Bone marrow (tissue), 2 donors: ENCODE data around the gene SP7.
"Not testable (repeated sequence)": the region's sequence is repeated elsewhere in the genome, so short reads cannot be mapped to it uniquely, and the experiment has no call there.

Source experiments
- DNase-seq, 2 donors: peaks; one replicate each; lab custom pipeline; 2025; lab: John Stamatoyannopoulos, UW

SP7 gene

DNA sequence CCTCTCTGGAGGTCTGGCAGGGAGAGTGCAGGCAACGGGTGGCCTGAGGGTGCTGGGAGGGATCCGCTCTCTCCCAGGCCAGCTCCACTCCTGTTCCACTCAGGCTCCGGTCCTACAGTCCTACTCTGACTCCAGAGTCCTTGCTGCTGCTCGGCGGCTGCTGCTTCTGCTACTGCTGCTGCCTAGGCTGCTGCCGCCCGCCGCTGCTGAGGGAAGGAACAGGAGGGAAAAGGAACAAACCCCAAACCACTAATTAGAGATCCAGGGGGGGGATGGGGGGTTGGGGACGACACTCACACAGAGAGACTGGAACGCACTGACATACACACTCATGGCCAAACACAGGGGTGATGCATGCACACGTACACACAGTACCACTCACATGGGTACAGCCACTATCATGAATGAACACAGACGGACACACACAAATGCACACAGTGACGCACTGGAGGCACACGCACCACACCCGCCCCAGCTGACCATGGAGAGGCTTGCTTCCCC lies at the start of gene SP7:
TSS of gene SP7 (minus strand) at position 174 of the 501 bp plus-strand sequence. CDS start 708 bp downstream, outside the sequence.
- peak; percentile 19 to 55 for DNase-seq

DNA sequence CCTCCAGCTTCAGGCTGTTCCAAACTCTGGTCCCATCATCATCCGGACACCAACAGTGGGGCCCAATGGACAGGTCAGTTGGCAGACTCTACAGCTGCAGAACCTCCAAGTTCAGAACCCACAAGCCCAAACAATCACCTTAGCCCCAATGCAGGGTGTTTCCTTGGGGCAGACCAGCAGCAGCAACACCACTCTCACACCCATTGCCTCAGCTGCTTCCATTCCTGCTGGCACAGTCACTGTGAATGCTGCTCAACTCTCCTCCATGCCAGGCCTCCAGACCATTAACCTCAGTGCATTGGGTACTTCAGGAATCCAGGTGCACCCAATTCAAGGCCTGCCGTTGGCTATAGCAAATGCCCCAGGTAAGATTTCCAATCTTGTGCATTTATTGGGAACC lies 47.1 kb upstream of the SP7 start:
- no peak for DNase-seq

DNA sequence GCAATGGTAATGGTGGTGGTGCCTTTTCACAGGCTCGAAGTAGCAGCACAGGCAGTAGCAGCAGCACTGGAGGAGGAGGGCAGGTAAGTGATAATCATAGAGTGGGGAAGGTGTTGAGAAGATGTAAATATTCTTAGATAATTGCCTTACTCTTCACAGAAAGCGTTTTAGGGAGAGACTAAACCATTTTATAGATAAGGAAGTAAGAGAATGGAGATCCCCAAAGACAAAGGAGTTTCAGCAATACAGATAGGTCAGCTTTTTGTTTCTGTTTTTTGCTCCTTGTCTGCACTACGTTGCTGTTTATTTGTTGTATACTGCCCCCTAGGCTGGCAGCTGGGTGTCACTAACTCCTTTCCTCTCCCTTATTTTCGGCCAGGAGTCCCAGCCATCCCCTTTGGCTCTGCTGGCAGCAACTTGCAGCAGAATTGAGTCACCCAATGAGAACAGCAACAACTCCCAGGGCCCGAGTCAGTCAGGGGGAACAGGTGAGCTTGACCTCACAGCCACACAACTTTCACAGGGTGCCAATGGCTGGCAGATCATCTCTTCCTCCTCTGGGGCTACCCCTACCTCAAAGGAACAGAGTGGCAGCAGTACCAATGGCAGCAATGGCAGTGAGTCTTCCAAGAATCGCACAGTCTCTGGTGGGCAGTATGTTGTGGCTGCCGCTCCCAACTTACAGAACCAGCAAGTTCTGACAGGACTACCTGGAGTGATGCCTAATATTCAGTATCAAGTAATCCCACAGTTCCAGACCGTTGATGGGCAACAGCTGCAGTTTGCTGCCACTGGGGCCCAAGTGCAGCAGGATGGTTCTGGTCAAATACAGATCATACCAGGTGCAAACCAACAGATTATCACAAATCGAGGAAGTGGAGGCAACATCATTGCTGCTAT lies 45.8 kb upstream of the SP7 start:
- peak; percentile 27 to 71 for DNase-seq

DNA sequence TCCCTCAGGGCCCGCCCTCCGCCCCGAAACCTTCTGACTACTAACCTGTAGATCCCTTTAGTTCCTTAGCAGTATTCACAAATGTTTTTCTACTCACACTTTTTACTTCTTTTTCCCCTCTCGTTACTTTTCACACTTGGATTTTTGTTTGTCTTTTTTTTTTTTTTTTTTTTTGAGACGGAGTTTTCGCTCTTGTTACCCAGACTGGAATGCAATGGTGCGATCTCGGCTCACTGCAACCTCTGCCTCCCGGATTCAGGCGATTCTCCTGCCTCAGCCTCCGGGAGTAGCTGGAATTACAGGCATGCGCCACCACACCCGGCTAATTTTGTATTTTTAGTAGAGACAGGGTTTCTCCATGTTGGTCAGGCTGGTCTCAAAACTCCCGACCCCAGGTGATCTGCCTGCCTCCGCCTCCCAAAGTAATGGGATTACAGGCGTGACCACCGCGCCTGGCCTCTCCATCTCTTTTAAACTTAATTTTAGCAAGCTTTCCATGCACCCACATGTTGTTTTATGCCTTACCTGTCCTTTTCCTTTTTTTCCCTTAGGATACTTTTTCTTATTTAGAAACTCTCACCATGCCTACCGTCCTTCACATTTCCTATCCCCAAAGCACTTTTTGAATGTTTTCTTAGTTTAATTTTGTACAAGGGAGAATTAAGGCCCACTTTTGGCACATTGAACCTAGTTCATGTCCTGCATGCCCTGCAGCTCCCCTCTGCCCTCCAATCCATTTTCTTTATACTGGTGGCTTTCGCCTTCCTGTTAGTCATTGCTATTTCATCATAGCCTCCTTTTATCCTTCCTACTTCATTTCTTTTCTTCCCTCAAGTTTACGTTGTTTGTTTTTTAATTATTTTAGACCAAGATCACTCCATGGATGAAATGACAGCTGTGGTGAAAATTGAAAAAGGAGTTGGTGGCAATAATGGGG lies 44.9 kb upstream of the SP7 start:
- peak in 1 of 2 donors; percentile 18 for DNase-seq

DNA sequence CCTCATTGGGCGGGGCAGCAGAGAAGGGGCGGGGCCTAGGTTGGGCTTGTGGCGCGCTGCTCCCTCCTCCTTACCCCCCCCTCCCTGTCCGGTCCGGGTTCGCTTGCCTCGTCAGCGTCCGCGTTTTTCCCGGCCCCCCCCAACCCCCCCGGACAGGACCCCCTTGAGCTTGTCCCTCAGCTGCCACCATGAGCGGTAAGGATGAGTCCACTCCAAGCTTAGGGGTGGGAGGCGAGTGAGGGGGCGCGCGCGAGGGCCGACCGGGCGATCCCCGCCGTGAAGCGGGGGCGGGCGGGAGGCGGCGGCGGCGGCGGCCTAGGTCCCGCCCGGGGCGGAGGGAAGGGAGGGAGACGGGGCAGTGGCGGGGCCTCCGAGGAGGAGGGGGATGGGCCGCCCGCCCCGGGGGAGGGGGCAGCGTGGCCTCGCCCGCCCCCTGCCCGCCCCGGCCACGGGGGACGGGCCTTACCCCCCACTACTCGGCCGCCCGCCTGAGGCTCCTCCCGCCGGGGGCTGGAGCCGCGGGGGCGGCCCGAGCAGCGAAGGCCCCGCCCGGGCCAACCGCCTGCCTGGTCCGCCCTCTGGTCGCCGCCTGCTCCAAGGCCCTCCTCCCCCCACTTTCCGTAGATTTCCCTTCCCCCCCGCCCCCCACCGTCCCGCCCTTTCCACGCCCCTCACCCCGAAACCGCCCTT lies 44.1 kb upstream of the SP7 start, which contains the start of gene SP1:
TSS of gene SP1 (plus strand) at position 73 of the 690 bp plus-strand sequence. CDS start at position 189, 116 bp downstream.
- peak; percentile 79 to 85 for DNase-seq

DNA sequence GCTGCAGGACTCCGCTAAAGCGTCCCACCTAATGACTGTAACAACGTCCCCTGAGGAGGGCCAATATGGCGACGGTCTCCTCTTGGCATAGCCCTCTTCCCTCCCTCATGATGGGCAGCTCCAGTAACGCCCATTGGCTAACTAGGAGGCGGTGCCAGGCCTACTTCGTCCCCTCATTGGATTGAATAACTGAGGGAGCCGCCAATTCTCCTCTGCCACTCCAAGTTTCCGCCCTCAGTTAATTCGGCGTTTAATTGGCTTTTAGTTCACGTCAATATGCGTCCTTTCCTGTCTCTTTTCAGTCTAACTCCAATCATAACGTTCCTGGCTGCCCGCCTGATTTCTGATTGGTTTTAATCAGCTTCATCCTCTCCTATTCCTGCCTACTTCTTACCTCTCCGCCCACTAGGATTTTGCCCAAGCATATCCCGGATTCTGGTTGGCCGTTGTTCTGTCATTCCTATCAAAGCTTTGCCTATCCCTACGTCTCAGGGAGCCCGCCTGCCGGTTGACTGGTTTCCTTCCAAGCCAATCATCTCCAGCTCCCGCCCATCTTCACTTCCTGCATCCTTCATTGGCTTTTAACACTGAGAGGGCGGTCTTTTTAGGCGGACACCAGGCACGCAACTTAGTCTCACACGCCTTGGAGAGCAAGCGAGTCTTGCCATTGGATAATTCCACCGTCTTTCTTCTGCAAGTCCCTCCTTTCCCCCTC lies 43.4 kb upstream of the SP7 start:
- peak; percentile 95 to 100 for DNase-seq

DNA sequence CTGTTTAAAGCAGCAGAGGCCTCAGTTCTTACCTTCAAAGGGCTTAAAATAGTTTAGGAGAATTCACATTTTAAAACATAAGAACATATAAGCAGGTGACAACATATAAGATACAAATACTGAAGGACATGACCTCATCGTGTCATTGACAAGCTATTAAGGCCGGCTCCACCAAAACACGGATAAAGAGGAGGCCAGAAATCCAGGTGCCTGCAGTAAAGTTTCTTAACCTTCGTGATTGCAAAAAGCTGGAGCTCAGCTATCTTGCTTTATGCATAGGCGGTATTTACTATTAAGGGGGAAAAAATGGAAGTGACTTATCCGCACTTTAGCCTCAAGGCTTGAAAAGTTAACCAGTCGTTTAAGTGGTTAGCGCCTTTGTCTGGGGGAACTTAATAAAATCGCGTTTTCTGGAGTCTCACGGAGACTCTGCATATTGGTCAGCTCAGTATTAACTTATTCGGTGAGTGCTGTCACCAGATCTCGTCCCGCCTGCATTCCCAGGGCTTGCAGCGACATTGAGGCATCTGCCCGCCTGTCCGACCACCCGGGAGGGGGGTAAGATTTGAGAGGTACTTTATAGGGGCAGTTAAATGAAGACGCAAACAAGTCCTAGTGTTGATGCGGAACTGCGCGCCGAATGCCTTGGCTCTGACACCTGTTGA lies 42.7 kb upstream of the SP7 start:
- no peak for DNase-seq

DNA sequence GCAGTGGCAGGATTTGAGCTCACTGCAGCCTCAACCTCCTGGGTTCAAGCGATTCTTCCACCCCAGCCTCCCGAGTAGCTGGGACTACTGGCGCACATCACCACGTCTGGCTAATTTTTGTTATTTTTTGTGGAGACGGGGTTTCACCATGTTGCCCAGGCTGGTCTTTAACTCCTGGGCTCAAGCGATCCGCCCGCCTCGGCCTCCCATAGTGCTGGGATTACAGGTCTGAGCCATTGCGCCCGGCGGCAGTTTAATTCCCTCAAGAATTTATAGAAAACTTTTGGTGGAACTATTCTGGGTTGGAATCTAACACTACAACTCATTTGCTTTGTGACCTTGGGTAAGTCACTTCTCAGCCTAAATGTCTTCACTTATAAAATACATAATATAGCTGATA lies 42.1 kb upstream of the SP7 start:
- DNase-seq: no peak

DNA sequence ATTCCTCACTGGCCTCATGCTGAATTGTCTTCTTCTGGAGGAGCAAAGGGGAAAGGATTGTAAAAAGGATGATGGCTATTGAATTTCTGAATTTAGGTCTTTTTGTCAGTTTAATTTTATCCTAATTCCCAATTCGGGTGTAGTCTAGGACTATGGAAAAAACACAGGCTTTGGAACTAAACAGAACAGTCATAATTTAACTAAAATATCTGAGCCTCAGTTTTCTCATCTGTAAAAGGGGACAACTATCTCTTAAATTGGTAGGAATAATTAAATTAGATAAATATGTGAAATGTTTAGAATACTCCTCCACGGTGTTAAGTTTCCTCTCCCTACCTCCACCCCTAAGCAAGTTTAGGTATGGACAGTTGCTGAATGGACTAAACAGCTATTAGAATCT lies 40.6 kb upstream of the SP7 start:
- DNase-seq: no peak

DNA sequence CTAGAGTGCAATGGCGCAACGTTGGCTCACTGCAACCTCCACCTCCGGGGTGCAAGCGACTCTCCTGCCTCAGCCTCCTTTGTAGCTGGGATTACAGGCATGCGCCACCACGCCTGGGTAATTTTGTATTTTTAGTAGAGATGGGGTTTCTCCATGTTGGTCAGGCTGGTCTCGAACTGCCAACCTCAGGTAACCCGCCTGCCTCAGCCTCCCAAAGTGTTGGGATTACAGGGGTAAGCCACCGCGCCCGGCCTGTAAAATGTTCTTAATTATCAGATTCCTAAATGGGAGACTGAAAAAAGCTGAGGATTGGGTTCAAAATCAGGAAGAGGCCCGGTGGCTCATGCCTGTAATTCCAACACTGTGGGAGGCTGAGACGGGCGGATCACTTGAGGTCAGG lies 38.1 kb upstream of the SP7 start:
- not testable (repeated sequence) for DNase-seq

DNA sequence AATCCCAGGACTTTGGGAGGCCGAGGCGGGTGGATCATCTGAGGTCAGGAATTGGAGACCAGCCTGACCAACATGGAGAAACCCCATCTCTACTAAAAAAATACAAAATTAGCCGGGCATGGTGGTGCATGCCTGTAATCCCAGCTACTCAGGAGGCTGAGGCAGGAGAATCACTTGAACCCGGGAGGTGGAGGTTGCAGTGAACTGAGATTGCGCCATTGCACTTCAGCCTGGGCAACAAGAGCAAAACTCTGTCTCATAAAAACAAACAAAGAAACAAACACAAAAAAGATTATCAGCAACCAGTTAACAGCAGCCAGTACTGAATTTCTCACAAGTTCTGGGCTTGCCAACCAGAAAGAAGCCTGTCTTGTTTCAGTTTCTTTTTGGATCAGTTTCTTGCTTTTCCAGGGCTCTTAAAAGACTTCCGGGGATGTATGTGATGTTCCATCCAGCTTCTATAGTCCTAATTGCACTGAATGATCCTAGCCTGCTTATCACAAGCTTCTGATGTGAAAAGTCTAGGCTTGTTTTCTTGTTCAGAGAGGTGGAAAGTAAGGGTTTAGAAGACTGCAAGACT lies 37.5 kb upstream of the SP7 start:
- not testable (repeated sequence) for DNase-seq

DNA sequence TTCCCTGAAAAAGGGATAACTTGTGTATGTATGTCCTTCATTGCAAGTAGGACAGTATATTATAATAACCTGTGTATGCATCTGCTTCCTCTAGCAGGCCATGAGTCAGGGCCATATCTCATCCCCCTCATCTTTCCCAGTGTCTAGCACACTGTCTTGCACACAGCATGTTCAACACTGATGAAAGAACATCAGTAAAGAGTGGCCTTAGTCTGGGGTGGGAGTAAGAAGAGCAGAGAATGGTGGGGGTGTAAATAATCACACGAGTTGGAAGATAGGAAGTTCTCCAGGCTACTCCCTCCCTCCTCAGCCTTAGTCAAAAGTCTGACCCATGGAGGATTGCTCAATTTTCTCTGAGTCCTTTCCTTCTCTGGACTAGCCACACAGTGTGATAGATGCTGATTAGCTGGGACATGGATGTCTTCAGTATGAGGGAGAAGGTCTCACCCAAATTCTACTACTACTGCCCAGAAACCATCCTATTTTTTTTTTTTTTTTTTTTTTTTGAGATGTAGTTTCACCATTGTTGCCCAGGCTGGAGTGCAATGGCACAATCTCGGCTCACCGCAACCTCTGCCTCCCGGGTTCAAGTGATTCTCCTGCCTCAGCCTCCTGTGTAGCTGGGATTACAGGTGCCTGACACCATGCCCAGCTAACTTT lies 29.2 kb upstream of the SP7 start:
- DNase-seq: peak; percentile 5 to 53

DNA sequence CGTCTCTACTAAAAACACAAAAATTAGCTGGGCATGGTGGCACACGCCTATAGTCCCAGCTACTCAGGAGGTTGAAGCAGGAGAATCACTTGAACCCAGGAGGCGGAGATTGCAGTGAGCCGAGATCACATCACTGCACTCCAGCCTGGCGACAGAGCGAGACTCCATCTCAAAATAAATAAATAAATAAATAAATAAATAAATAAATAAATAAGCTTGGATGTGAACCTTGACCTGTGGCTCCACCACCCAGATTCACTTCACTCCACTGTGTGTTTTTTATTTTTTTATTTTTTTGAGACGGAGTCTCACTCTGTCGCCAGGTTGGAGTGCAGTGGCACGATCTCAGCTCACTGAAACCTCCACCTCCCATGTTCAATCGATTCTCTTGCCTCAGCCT lies 25.5 kb upstream of the SP7 start:
- not testable (repeated sequence) for DNase-seq

DNA sequence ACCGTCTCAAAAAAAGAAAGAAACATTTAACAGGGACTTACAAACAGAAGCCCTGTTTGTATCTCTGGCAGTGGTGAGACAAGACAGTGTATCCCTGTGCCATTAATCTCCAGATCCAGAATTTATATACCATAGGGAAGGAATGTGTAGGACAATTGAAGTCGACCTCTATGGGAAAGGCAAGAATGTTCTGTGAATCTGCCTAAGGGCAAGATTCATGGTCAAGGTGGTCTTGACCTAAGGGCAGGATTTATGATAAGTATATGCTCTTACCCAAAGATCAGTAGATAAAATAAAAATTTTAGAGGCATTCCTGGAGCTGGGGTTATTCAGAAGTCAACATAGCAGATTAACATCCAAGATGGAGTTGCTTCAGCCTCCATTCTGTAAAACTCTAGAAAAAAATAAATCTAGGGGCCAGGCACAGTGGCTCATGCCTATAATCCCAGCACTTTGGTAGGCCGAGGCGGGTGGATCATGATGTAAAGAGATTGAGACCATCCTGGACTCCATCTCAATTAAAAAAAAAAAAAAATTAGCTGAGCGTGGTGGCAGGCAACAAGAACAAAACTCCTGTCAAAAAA lies 22.8 kb upstream of the SP7 start:
- no peak for DNase-seq

DNA sequence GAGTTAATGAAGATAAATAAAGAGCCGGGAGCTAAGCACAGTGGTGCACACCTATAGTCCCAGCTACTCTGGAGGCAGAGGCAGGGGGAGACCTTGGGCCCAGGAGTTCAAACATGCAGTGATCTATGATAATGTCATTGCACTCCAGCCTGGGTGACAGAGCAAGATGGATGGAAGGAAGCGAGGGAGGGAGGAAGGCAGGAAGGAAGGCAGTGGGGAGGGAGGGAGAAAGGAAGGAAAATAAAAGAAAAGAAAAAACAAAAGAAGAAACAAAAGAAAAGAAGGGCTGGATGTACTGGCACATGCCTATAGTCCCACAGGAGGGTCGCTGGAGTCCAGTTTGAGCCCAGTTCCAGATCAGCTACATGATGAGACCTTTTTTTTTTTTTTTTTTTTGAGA lies 19.0 kb upstream of the SP7 start:
- no peak for DNase-seq

DNA sequence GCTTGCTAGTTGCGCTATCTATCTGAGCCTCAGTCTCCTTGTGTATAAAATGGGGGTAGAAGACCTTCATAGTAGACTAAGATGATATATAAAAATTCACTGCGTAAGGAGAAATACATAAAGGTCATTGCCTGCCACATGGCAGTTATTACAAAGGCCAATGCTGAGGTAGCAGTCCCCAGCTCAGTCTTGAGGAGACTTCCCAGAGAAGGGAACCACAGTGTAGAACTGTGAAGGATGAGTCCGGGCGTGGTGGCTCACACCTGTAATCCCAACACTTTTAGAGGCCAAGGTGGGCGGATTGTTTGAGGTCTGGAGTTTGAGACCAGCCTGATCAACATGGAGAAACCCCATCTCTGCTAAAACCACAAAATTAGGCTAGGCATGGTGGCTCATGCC lies 17.1 kb upstream of the SP7 start:
- no peak for DNase-seq

DNA sequence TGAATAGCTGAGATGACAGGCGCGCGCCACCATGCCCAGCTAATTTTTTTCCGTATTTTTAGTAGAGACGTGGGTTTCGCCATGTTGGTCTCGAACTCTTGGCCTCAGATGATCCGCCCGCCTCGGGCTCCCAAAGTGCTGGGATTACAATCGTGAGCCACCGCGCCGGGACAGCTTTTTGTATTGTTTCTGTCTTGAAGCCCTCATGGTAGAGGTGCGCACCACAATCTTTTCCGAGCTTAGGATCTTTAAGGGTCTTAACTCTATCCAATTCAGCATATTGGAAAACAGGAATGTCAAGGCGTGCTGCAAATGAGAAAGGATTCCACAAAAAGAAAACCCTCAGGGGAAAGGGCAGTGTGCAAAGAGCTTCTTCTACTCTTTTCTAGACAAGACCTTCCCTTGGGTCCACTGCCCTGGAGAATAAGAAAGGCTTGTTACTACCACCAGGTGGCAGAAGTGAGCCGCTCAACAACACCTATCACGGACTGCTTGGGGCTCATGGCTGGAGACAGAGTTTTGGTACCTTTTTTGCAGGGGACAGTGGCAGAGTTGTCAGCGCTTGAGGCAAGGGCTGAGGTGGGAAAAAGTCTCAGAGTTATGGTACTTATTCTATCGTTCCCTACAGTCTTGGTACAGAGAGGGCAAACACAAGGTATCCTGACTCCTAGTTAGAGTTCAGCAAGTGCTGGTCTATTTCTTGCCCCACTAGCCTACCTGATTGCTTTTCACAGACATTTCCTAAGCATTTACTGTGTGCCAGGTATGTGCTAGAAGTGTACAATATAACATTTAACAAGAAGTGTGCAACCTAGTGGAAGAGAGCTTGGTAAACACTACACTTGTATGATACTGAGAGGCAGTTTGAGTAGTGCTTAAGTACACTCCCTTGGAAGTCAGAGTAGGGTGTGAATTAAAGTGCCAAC lies 16.4 kb upstream of the SP7 start:
- peak; percentile 22 to 84 for DNase-seq

DNA sequence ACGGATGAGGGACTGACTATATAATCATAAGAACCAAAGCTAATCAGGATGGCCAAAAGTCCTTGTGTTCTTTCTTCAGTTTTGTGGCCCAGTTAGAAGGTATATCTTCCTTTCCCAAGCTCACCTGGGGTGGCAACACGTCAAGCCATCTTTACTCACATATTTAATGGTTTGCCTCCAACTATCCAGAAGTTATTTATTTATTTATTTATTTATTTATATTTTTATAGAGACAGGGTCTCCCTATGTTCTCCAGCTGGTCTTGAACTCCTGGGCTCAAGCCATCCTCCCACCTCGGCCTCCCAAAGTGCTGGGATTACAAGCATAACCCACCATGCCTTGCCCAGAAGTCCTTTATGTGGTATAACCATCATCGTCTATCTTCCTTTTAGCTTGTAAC lies 11.8 kb upstream of the SP7 start:
- DNase-seq: no peak
